Mononuclear cell (primary cell): ENCODE results near the gene MGAT2. TPM values are rescaled to one million over a fixed set of nuclear protein-coding genes. Genes with fewer than 3 reads are reported as not detected.

Experiments used
- H3K27me3 ChIP-seq: 2 replicates; pipeline ENCODE4 v1.6.0; 2011; ENCODE audit warnings: low read length, control low read depth; ENCODE audit not compliant: insufficient read depth
- H3K4me1 ChIP-seq: 2 replicates; pipeline ENCODE4 v1.5.1; 2011; ENCODE audit warnings: mild to moderate bottlenecking, low read length, control low read depth; ENCODE audit not compliant: insufficient read depth
- H3K4me3 ChIP-seq: 2 replicates; pipeline ENCODE4 v1.5.1; 2011; ENCODE audit warnings: mild to moderate bottlenecking, low read length, moderate library complexity
- H3K9me3 ChIP-seq: 2 replicates; pipeline ENCODE4 v1.5.1; 2011; ENCODE audit warnings: low read depth, mild to moderate bottlenecking, control low read depth, low read length
- total RNA-seq: library from RNA; depleted of rRNA; stranded (reverse); fragments of >200 nt; gene quantifications from one replicate; pipeline ENCODE4 v1.2.3, GENCODE V29; 2012

MGAT2 gene
- total RNA-seq, 1 donor: 37.0 TPM

GRCh38 chr14:49670475-49670874 is 49.9 kb downstream of the MGAT2 start:
- Histone ChIP-seq H3K4me1 (no peaks in the 10 kb centered on the region), H3K9me3 (no peaks in the 10 kb centered on the region), H3K27me3 (no peaks in the 10 kb centered on the region), H3K4me3 (no peak overlapping the region)

Other genes with a start within 250 kb of the MGAT2 start
- 7,710 TPM for gene RPS29, start 34.4 kb upstream of the MGAT2 start, total RNA-seq
- 10.8 TPM for gene LRR1, start 21.9 kb upstream of the MGAT2 start, total RNA-seq
- gene RPL36AL, start 173 bp upstream of the MGAT2 start, total RNA-seq: 324 TPM
- gene DNAAF2, start 14.4 kb downstream of the MGAT2 start, total RNA-seq: 8.3 TPM
- 3.1 TPM for gene POLE2, start 67.4 kb downstream of the MGAT2 start, total RNA-seq
- gene KLHDC1, start 72.3 kb downstream of the MGAT2 start, total RNA-seq: 14.9 TPM
- gene KLHDC2, start 147.4 kb downstream of the MGAT2 start, total RNA-seq: 116 TPM
- 166 TPM for gene NEMF, start 232.0 kb downstream of the MGAT2 start, total RNA-seq